Neural progenitor cell (in vitro differentiated cells): ENCODE measurements around the gene TUBB6.

Experiments
- CTCF ChIP-seq: fragments of 200-600 bp; sonication (generic); IDR thresholded peaks from 2 replicates; pipeline ENCODE4 v1.5.1; 2017; ENCODE audit warnings: antibody characterized with exemption, mild to moderate bottlenecking
- EZH2 ChIP-seq: fragments of 200-600 bp; sonication (generic); IDR thresholded peaks from 2 replicates; pipeline ENCODE4 v1.6.1; 2017; ENCODE audit warnings: antibody characterized with exemption, mild to moderate bottlenecking, moderate library complexity
- EZH2phosphoT487 ChIP-seq: fragments of 200-600 bp; sonication (generic); IDR thresholded peaks from 2 replicates; pipeline ENCODE4 v1.6.1; 2017; ENCODE audit warnings: antibody characterized with exemption

DNA sequence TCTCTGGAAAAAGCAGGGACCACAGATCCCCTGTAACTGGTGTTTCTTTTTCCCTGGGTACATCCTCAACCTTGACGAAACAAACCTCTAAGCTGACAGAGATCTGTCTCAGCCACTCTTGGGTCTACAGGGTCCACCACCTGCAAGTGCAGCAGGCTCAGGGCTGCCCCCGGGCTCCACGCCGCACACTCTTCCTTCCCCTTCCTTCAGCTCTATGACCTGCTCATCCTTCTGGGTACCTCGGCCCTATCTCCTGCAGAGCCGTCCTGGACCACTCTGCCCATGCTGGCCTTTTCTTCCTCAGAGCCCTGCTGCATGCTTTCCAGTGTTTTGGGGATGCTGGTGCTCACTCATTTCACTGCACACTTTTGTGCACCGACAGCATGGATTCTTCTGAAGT, 27.5 kb downstream of the TUBB6 start:
- TF ChIP-seq CTCF (no peak), EZH2 (no peak), EZH2phosphoT487 (no peak)
